Suppressor macrophage (primary cell): ENCODE data around the gene MVP.
A peak's percentile ranks its signal among the peaks of the same experiment; 100 is the strongest.

ENCODE experiments used
- DNase-seq, 4 experiments: peaks; one replicate each; pipeline ENCODE4 v3.0.0-alpha.2; 2020 to 2022

Gene MVP

DNA sequence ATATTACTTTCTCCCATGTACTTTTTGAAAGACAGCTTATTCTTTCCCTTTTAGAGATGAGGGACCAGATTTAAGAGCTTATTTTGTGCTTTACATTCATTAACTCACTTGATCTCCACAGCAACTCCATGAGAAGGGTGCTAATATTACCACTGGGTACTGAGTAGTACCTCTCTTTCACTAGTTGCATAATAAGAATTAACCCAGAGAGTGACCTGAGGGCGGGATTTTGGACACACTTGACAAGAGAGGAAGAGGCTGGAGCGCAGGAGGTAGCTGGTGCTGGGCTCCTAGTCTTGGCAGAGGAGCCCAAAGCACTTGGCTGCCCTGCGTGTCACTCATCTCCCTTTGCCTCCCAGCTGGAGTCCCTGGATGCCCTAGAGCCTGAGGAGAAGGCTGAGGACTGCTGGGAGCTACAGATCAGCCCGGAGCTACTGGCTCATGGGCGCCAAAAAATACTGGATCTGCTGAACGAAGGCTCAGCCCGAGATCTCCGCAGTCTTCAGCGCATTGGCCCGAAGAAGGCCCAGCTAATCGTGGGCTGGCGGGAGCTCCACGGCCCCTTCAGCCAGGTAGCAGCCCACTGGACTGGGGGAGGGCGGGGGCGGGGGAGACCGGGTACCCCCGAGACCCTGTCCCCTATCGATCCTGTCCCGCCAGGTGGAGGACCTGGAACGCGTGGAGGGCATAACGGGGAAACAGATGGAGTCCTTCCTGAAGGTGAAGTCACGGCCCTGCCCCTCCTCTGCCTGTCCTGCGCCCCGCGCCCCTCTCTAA lies 15.6 kb upstream of the MVP start:
- peak; percentile 49 to 74 (median 67) for DNase-seq

DNA sequence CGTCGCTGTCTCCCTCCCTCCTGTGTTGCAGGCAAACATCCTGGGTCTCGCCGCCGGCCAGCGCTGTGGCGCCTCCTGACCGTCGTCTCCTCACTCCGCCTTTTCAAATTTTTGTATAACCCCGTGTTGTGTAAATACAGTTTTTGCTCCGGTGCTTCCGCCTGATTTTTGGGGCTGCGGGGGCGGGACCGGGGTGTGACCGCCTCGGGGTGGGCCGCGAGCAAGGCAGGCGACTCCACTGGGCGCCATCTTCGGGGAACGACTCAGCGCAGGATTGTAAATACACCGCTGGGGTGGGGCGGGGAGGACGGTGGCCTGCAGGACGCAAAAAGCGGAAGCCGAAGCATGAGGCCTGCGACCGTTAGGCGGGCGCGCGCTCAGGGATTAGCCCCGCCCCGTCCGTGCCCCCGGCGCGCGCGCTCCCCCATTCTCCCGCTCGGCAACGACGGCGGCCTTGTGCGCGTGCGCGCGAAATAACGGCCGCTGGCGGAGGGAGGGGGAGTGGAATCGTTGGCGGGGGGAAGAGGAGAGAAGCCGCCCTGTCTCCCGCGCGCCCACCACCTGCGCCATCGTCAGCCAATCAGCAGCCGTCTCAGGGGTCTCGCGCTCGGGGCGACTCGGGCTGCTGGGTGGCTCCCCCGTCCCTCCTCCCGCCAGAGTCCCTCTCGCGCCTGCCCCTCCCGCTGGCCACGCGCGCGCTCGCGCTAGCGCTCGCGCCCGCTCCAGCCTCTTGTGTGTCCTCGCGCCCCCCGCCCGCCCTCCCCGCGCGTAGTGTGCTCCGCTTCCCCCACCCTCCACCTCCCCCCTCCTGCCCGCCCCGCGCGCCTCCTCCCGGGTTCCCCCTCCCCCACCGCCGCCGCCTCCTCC lies 14.8 kb upstream of the MVP start:
- peak; percentile 99 for DNase-seq

DNA sequence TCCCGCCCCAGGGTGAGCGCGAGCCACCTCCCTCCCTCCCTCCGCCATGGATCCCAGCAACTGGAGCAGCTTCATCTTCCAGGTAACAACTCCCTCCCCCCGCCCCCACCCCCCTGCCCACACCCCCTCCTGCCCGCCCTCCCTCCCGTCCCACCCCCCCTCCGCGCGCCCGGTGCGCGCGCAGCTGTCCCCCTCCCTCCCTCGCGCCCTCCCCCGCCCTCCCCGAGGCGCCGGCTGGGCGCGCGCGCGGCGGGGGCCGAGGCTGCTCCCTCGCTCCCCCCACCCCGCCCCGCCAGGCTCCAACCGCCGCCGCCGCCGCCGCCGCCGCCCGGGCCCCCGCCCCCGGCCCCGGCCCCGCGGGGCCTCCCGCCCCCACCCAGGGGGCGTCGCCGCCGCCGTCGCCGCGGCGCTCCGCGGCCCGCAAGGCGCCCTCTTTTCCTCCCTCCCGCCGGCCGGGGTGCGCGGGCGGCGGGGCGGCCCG lies 14.1 kb upstream of the MVP start, which contains the start of gene MAZ:
MAZ (plus strand) TSS at position 431 of the 481 bp plus-strand sequence. CDS start 173 bp downstream, outside the sequence.
- DNase-seq: peak in 3 of 4 experiments; percentile 76 to 93 (median 91)

DNA sequence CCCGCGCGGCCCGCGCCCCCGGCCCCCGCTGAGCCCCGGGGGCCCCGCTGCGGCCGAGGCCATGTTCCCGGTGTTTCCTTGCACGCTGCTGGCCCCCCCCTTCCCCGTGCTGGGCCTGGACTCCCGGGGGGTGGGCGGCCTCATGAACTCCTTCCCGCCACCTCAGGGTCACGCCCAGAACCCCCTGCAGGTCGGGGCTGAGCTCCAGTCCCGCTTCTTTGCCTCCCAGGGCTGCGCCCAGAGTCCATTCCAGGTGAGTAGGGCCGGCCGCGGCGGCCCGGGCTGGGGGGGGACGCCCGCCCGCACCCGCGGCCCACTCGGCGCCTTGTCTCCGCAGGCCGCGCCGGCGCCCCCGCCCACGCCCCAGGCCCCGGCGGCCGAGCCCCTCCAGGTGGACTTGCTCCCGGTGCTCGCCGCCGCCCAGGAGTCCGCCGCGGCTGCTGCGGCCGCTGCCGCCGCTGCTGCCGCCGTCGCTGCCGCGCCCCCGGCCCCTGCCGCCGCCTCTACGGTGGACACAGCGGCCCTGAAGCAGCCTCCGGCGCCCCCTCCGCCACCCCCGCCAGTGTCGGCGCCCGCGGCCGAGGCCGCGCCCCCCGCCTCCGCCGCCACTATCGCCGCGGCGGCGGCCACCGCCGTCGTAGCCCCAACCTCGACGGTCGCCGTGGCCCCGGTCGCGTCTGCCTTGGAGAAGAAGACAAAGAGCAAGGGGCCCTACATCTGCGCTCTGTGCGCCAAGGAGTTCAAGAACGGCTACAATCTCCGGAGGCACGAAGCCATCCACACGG lies 13.4 kb upstream of the MVP start:
- peak in 2 of 4 experiments; percentile 43 to 63 for DNase-seq

DNA sequence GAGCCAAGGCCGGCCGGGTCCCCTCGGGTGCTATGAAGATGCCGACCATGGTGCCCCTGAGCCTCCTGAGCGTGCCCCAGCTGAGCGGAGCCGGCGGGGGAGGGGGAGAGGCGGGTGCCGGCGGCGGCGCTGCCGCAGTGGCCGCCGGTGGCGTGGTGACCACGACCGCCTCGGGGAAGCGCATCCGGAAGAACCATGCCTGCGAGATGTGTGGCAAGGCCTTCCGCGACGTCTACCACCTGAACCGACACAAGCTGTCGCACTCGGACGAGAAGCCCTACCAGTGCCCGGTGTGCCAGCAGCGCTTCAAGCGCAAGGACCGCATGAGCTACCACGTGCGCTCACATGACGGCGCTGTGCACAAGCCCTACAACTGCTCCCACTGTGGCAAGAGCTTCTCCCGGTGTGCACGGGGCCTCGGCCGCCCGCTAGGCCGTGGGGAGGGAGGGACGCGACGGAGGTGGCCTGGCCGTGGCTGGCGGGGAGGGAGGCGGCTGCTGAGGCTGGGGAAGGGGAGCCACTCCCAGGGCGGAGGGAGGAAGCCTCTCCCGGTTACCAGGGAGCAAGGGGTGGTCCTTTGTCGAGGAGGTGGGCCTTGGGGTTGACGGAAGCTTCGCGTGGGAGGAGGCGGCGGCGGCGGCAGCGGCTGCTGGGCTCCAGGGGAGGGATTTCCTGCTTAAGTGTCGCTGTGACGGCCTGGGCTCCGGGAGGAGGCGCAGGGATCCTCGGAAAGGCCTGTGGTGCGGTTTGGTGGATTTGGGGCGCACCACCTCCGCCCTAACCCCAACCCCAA lies 12.6 kb upstream of the MVP start:
- peak; percentile 92 to 97 (median 96) for DNase-seq

DNA sequence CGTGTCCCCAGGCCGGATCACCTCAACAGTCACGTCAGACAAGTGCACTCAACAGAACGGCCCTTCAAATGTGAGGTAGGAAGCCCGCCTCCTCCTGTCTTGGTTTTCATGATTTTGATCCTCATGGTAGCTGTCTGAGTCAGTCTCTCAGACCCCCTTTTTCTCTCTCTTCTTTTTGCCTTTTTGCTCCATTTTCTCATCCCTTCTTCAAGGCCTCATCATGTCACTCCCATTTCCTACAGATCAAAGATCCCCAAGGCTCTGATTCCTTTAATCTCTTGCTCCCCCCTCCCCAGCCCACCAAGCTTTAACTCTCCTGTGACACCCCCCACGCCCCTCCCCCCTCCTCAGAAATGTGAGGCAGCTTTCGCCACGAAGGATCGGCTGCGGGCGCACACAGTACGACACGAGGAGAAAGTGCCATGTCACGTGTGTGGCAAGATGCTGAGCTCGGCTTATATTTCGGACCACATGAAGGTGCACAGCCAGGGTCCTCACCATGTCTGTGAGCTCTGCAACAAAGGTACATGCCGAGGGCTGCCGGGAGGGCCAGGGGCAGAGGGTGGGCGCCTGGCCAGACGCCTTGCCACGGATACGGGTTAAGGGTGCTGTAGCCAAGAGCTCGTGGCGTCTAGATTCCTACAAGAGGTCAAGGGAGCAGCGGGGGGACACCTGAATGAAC lies 11.9 kb upstream of the MVP start:
- no peak for DNase-seq

DNA sequence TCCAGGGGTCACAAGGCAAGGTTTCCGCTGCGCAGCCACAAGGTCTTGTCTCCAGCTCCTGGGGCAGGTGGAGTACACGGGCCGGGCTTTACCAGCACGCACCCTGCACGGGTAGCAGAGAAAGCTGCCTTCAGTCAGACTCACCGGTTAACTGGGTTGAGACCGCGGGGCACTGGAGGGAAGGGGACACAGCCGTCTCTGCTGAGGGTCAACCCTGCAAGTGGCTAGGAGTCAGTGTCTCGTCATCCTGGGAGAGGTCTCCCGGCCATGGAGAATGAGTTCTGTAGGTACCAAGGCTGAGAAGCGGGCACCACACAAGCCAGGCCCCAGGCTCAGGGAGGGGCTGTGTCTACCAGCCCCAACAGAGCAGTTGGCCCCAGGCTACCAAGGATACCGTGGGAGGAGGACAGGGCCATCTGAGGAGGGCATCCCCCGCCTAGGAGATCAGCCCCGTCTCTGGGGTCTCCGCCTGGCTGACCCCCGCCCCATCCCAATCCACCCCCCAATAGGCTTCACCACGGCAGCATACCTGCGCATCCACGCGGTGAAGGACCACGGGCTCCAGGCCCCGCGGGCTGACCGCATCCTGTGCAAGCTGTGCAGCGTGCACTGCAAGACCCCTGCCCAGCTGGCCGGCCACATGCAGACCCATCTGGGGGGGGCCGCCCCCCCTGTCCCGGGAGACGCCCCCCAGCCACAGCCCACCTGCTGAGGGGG lies 11.1 kb upstream of the MVP start:
- DNase-seq: no peak

DNA sequence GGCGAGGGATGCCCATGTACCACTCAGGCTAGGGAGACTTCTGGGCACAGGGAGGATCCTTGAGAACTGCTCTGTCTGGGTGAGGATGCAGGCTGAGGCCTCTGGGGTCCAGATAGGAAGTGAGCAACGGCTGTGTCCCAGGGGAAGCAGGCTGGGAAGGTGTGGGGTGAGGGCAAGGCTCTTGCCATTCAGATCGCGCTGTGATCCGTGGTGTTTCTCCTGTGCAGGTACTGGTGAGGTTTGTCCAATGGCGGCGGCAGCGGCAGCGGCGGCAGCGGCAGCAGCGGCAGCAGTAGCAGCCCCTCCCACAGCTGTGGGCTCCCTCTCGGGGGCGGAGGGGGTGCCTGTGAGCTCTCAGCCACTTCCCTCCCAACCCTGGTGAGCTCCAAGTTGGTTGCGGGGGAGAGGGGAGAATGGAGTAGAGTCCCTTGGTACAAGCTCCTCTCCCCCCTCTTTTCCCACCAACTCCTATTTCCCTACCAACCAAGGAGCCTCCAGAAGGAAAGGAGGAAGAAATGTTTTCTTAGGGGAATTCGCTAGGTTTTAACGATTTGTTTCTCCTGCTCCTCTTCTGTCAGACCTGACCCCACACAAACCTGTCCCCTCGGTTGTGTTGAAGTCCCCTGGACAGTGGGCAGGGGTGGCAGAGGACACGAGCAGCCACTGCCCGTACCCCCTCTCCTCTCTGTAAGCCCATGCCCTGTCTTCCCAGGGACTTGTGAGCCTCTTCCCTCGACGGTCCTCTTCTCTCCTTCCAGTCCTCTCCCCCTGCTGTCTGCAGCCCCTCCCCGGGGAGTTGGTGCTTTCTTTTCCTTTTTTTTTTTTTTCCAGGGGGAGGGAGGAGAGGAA lies 10.2 kb upstream of the MVP start:
- DNase-seq: no peak

DNA sequence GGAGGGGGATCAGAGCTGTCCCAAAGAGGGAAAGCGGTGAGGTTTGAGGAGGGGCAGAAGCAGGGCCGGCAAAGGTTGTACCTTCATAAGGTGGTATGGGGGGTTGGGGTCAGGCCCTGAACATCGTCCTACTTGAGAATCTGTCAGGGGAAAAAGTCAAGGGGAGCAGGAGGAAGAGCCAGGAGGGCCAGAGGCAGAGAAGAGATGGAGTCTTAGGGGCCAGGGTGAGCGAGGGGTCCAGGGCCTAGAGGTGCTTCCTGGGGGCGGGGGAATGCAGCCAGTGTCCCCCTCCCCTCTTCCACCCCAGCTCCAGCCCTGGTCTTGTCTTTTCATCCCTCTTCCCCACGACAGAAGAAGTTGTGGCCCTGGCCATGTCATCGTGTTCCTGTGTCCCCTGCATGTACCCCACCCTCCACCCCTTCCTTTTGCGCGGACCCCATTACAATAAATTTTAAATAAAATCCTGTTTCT lies 9.5 kb upstream of the MVP start:
- no peak for DNase-seq

DNA sequence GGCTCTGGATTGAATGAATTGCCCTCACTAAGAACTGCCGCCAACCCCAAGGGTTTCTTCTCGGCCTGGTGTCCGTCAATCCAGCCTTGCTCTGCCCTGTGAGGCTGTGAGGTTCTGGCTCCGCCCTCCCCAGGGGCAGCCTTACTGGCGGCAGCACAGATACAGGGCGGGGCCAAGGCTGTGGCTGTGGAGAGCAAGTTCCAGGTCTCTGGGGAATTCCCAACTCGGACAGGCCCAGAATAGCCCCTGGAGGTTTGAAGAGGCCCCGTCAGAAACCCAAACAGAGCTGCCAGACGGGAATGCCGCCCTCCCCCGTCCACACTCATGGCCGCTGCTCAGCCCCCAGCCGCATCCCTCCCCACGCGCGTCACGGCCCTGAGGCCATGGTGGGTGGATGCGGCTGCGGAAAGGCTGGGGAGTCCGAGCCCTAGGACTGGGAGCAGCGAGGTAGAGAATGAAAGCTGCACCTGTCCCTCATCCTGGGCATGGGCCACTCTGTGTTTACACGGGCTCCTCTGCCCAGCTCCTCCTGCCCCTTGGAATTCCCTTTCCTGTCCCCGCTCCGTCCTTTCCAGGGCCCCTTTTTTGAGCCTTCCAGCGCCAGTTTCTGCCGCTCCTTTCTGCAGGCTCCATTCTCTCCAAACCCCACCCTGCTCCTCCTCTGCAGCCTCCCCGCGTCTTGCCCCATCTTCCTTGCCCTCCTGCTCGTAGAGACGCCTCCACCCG lies 8.9 kb upstream of the MVP start:
- DNase-seq: peak; percentile 90 to 95 (median 94)

DNA sequence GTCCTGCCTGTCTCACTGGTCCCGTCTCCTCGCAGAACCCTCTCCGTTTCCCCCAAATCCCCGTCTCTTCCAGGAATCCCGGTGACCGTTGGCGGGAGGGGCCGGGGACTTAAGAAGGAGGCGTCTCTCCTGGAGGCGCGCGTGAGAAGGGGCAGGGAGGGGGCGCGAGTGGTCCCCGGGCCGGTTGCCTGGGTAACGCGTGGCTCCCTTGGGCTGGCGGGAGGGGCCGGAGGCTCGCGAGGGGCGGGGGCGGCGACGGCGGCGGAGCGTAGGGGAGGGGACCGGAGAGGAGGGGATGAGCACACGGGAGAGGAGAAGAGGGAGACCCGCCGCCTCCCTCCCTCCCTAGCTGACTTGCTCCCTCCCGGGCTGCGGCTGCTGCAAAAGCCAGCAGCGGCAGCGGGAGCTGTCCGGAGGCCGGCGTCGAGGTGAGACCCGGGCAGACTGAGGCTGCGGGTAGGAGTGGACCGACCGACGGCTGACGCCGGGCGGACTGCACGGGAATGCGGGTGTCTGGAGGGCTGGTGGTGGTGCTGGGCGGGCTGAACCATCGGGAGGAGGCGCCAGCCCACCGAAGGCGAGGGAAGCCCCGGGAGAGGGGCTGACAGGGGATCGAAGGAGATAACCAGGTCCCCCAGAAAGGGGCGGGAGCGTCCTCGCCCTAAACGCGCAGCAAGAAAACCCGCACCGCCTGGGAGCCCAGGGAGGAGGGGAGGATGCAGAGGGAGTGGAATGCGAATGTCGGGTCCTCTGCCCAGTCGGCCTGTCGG lies 8.2 kb upstream of the MVP start, which contains the start of gene PRRT2:
PRRT2 (plus strand) TSS at position 298 of the 770 bp plus-strand sequence. CDS start 862 bp downstream, outside the sequence.
- peak in 3 of 4 experiments; percentile 30 to 51 (median 41) for DNase-seq

DNA sequence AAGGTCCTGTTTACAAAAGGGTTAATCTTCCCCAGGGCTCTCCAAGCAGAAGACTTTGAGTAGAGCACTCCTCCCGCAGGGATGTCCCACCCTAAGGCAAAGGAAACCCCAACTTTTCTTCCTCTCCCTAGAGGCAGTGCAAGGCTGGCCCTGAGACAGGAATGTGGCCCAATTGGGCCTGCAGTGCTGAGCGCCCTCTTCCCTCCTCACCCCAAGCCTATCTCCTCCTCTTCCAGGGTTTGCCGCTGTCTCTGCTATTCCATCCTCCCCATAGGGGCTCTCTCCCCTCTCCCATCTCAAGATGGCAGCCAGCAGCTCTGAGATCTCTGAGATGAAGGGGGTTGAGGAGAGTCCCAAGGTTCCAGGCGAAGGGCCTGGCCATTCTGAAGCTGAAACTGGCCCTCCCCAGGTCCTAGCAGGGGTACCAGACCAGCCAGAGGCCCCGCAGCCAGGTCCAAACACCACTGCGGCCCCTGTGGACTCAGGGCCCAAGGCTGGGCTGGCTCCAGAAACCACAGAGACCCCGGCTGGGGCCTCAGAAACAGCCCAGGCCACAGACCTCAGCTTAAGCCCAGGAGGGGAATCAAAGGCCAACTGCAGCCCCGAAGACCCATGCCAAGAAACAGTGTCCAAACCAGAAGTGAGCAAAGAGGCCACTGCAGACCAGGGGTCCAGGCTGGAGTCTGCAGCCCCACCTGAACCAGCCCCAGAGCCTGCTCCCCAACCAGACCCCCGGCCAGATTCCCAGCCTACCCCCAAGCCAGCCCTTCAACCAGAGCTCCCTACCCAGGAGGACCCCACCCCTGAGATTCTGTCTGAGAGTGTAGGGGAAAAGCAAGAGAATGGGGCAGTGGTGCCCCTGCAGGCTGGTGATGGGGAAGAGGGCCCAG lies 7.3 kb upstream of the MVP start:
- no peak for DNase-seq

DNA sequence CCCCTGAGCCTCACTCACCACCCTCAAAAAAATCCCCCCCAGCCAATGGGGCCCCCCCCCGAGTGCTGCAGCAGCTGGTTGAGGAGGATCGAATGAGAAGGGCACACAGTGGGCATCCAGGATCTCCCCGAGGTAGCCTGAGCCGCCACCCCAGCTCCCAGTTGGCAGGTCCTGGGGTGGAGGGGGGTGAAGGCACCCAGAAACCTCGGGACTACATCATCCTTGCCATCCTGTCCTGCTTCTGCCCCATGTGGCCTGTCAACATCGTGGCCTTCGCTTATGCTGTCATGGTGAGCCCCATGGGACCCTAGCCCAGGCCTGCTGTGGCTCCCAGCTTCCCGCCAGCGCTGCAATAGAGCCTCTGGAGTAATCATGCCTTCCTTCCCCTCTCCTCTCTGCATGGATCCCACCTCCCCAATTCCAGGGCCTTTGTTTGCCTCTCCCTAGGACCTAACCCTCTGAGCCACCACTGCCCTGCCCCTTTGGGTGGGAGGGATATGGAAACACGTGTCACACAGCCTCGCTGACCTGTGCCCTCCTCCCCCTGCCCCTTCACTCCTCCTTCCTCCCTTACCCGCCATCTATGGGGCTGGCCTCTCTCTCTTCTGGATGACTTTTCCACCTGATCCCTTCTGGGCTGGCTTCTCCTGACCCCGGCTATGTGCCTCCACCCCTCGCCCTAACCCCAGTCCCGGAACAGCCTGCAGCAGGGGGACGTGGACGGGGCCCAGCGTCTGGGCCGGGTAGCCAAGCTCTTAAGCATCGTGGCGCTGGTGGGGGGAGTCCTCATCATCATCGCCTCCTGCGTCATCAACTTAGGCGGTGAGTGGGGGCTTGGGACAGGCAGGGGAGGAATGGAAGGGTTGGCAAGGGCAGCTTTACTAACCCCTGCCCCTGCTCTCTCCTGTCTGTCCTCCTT lies 6.4 kb upstream of the MVP start:
- DNase-seq: no peak

DNA sequence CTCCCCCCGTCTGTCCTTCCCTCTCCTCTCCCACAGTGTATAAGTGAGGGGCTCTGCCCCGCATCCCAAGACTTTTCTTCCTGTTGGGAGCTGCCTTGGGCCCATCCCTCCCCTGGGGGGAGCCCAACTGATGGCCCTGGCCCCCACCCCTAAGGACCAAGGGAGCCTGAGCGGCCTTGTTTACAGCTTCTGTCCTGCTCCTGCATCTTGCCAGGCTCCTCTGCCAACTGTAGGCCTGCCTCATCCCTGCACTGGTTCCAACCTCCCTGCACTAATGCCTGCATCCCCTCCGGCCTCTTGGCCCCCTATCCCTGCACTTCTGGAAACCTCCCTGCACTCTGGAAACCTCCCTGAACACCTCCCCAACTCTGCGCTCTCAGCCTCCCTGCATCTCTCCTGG lies 5.7 kb upstream of the MVP start:
- no peak for DNase-seq

DNA sequence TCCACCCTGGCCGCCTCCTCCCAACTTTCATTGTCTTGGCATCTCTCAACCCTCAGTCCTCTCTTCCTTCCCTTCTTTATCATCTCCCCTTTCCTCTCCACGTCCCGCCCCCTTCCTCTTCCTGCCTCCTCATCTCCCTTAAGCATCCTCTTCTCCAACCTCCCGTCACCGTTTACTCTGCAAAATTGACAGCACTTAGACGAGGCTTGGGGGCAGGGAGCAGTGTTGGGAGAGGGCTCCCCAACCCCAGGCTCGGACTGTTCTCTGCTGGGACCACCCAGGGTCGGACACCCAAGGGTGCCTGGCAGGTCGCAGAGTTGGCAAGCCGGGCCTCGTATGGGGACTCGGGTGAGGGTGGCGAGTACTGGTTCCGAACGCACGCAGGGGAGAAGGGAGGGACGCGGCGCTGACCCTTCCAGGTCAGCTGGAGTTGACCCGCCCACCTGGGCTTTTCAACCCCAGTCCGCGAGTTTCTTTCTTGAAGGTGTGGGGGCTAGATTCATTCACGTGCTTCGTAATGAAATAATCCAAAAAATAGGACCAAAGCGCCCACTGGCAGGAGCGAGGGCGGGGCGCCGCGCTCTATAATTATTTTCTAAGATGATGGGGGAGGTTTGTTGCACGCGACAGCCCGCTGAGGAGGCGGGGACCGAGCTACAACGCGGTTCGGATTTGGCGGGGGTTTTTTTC lies 5.1 kb upstream of the MVP start:
- peak in 1 of 4 experiments; percentile 14 for DNase-seq
